Loucy (cell line): ENCODE measurements around the gene GIPC2.

Experiments
- H2AFZ ChIP-seq: fragments of 200-600 bp; sonication (generic); 2 replicates; pipeline ENCODE4 v1.6.0; 2016; ENCODE audit warnings: antibody characterized with exemption, mild to moderate bottlenecking, low read length, moderate library complexity
- H3F3A ChIP-seq: fragments of 200-600 bp; 2 replicates; pipeline ENCODE4 v1.6.0; 2016; ENCODE audit warnings: antibody characterized with exemption, low read depth, mild to moderate bottlenecking
- H3K27me3 ChIP-seq: fragments of 200-600 bp; sonication (generic); 2 replicates; pipeline ENCODE4 v1.6.1; 2014; ENCODE audit warnings: low read length, mild to moderate bottlenecking; ENCODE audit not compliant: insufficient read depth, poor library complexity, severe bottlenecking
- H3K36me3 ChIP-seq: fragments of 200-600 bp; sonication (generic); 2 replicates; pipeline ENCODE4 v1.6.1; 2016; ENCODE audit warnings: low read length; ENCODE audit not compliant: insufficient read depth
- H3K4me1 ChIP-seq: fragments of 200-600 bp; sonication (generic); 2 replicates; pipeline ENCODE4 v1.5.1; 2014; ENCODE audit warnings: low read length, mild to moderate bottlenecking; ENCODE audit not compliant: insufficient read depth, poor library complexity, severe bottlenecking
- H3K4me2 ChIP-seq: fragments of 200-600 bp; sonication (generic); 2 replicates; pipeline ENCODE4 v1.6.0; 2014; ENCODE audit warnings: antibody characterized with exemption, low read length, low read depth, mild to moderate bottlenecking; ENCODE audit not compliant: poor library complexity, severe bottlenecking
- H3K4me3 ChIP-seq: fragments of 200-600 bp; sonication (generic); 2 replicates; pipeline ENCODE4 v1.5.1; 2014; ENCODE audit warnings: low read length, mild to moderate bottlenecking, mixed read lengths; ENCODE audit not compliant: poor library complexity, severe bottlenecking
- H3K79me2 ChIP-seq: fragments of 200-600 bp; sonication (generic); 2 replicates; pipeline ENCODE4 v1.6.1; 2014; ENCODE audit warnings: low read length; ENCODE audit not compliant: insufficient read depth
- H3K9ac ChIP-seq: fragments of 200-600 bp; sonication (generic); 2 replicates; pipeline ENCODE4 v1.6.0; 2014; ENCODE audit warnings: mild to moderate bottlenecking, low read depth, low read length, moderate library complexity; ENCODE audit not compliant: poor library complexity, severe bottlenecking
- H3K9me2 ChIP-seq: fragments of 200-600 bp; sonication (generic); replicated peaks from 2 replicates; pipeline ENCODE4 v1.6.1; 2016; ENCODE audit warnings: low read depth, low read length, mixed read lengths
- H3K9me3 ChIP-seq: fragments of 200-600 bp; sonication (generic); 2 replicates; pipeline ENCODE4 v1.6.1; 2014; ENCODE audit warnings: mild to moderate bottlenecking, antibody characterized with exemption, low read length, low read depth; ENCODE audit not compliant: insufficient read depth
- H4K20me1 ChIP-seq: fragments of 200-600 bp; sonication (generic); 2 replicates; pipeline ENCODE4 v1.6.0; 2014; ENCODE audit warnings: antibody characterized with exemption, low read length, mild to moderate bottlenecking; ENCODE audit not compliant: insufficient read depth, poor library complexity, severe bottlenecking
- CTCF ChIP-seq: fragments of 200-600 bp; sonication (generic); conservative IDR thresholded peaks from 2 replicates; pipeline ENCODE4 v1.5.1; 2014; ENCODE audit warnings: mild to moderate bottlenecking, antibody characterized with exemption, low read length
- EZH2phosphoT487 ChIP-seq: fragments of 200-600 bp; IDR thresholded peaks from 2 replicates; pipeline ENCODE4 v1.6.1; 2018; ENCODE audit warnings: antibody characterized with exemption, mild to moderate bottlenecking, moderate library complexity, borderline replicate concordance

GIPC2 gene

DNA sequence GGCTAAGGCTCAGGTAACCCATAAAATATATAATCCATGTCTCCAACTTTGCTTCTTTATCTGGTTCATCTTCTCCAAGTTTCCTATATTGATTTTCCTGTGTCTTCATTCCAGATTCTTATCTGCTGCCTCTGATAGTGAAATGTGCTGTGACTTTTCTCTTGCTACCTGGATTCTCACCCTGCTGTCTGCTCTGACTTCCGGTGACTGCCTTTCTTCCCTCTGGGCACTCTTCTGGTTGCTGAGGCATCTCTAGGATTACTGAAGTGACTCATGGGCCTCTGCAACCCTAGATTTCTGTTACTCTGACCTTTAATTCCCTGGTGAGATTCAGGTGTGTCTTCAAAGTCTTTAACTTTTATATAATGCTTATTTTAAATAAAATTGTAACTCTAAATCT lies 46.9 kb downstream of the GIPC2 start:
- H3K27me3 ChIP-seq = no peaks in the 10 kb centered on the region
- H4K20me1 ChIP-seq = no peaks in the 10 kb centered on the region
- no peaks in the 10 kb centered on the region for H3K79me2 ChIP-seq
- H3K36me3 ChIP-seq = no peaks in the 10 kb centered on the region
- no peak for TF ChIP-seq EZH2phosphoT487
- TF ChIP-seq CTCF = no peak
- H3K4me1 ChIP-seq = no peaks in the 10 kb centered on the region
- H3K4me2 ChIP-seq = no peak overlapping the region
- no peaks in the 10 kb centered on the region for H3K9me2 ChIP-seq
- no peak overlapping the region for H3K4me3 ChIP-seq
- H2AFZ ChIP-seq = no peak overlapping the region
- no peaks in the 10 kb centered on the region for H3K9me3 ChIP-seq
- no peaks in the 10 kb centered on the region for H3F3A ChIP-seq
- H3K9ac ChIP-seq = no peak overlapping the region

- H3K4me2 ChIP-seq = no peak overlapping the region
- H3K9ac ChIP-seq = no peak overlapping the region
- no peak overlapping the region for H3K4me3 ChIP-seq
- H3K27me3 ChIP-seq = no peaks in the 10 kb centered on the region
- H3F3A ChIP-seq = no peaks in the 10 kb centered on the region
- H2AFZ ChIP-seq = no peak overlapping the region
- no peaks in the 10 kb centered on the region for H3K4me1 ChIP-seq
- TF ChIP-seq EZH2phosphoT487 = no peak
- TF ChIP-seq CTCF = no peak
- H3K79me2 ChIP-seq = no peaks in the 10 kb centered on the region
- no peaks in the 10 kb centered on the region for H4K20me1 ChIP-seq
- H3K9me2 ChIP-seq = no peaks in the 10 kb centered on the region
- H3K9me3 ChIP-seq = no peaks in the 10 kb centered on the region
- no peaks in the 10 kb centered on the region for H3K36me3 ChIP-seq
Measured at GRCh38 chr1:78093560-78093959, 47.8 kb downstream of the GIPC2 start.

DNA sequence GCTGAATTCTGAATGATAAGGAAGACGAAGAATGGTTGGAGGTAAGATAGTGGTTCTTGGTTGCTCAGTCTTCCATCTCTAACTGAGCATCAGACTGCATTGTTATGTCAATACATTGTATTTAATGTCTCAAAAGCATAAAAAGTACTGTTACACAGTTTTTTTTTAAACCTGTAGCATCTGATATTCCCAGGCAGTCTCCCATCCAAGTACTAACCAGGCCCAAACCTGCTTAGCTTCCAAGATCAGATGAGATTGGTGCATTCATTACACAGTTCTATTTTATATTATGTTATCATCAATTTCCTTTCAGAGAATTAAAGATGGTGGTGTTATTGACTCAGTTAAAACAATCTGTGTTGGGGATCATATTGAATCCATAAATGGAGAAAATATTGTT lies 48.9 kb downstream of the GIPC2 start:
- Histone ChIP-seq H4K20me1 (no peaks in the 10 kb centered on the region), H3K9me2 (no peaks in the 10 kb centered on the region), H3K79me2 (no peaks in the 10 kb centered on the region), H3K9ac (no peak overlapping the region), H3K4me3 (no peak overlapping the region), H2AFZ (no peak overlapping the region), H3F3A (no peaks in the 10 kb centered on the region), H3K4me1 (no peaks in the 10 kb centered on the region), H3K36me3 (no peaks in the 10 kb centered on the region), H3K4me2 (no peak overlapping the region), H3K9me3 (no peaks in the 10 kb centered on the region), H3K27me3 (no peaks in the 10 kb centered on the region)
- no peak for TF ChIP-seq CTCF
- TF ChIP-seq EZH2phosphoT487 = no peak
